Glomerular visceral epithelial cell (primary cell): Measurements from ENCODE around the gene HSPA4L.

Source experiments
- DNase-seq: peaks from one replicate; pipeline ENCODE4 v3.0.0-alpha.2; 2016; ENCODE audit errors: extremely low spot score

The HSPA4L gene

DNA sequence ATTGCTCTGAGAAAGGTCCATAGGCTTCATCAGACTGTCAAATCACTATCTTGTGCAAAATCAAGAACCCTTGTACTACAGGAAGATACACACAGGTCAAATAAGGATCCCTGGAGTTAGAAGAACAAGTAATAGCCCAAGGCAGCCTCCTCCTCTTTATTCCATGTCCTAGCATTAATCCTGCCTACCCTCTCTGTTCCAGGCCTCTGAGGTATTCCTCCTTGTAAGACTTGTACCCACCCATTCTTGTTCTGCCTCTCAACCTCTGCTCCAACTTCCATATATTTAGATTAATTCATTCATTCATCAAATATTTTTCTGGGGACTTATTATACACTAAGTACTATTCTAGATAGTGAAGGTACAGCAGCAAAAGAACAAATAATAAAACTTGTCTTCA is 88.2 kb downstream of the HSPA4L start:
- DNase-seq: no peak

GRCh38 chr4:127870688-127871087 is 88.6 kb downstream of the HSPA4L start:
- peak; percentile 26 for DNase-seq

DNA sequence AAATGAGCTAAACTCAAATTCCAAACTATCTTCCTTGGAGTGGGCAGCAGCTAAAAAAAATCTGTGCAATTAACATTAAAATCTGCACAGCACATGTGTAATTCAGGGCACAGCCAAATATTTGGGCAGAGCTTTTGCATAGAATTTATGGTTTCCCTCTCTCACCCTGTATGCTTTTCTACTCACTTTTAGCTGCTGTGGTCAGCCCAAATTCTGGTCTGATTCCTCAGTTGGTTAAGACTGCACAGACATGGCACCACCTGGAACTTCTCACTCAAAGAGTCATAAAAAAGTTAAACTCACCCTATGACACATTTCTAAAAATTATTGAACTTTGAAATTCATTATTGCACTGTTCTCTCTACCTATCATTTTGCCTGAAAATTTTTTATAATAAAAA is 93.7 kb downstream of the HSPA4L start:
- no peak for DNase-seq

DNA sequence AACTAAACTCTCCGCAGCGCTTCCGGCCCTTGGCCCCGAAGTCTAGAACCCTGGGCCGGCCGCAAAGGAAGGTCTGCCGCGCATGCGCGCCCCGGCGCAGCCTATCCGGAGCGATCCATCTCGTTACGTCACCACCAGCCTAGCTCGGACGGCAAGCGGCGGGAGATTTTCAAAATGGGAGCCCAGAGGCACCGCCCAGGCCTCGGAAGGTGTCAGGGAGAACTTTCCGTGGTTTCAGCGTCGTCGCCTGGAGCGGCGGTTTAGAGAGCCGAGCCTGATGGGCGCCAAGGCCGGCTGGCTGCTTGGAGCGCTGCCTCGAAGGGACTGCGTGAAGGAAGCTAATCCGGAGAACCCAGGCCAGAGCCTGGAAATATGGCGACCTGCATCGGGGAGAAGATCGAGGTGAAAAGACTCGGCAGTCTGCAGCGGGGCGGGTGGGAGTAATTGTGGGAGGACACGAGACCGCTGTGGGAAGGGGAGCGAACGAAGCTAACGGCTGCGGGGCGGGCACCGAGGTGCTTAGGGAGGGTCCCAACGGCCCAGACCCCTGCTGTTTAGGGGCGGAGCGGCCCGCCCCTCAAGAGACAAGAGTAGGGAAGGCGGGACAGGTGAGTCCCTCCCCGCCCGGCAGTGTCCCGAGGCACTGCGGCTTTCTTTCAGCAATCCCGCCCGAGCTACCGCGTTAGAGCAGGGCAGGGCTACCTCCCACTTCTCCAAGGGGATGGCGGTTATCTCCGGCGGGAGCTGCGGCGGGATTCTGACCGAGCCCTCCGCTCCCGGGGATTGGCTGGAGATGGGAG is 98.8 kb downstream of the HSPA4L start, which contains the start of gene PLK4:
TSS of gene PLK4 (plus strand) at position 131 of the 800 bp plus-strand sequence. CDS start at position 373, 242 bp downstream.
- DNase-seq: peak; percentile 98

- no peak for DNase-seq
Observed at GRCh38 chr4:127881563-127881864, 99.4 kb downstream of the HSPA4L start.

GRCh38 chr4:127888559-127888958 is 106.4 kb downstream of the HSPA4L start:
- DNase-seq: no peak

GRCh38 chr4:127889903-127890302 is 107.8 kb downstream of the HSPA4L start:
- DNase-seq: no peak
